HG03432 (cell line): Measurements from ENCODE around the gene USP34.

Source experiments
- ATAC-seq: cut with Tn5 transposase; IDR thresholded peaks from one replicate; pipeline ENCODE4 v1.9.1; 2021; ENCODE audit warnings: mild to moderate bottlenecking, moderate library complexity; ENCODE audit not compliant: unreplicated experiment

Gene USP34

GRCh38 chr2:61377046-61377445, 93.8 kb downstream of the USP34 start:
- no peak for ATAC-seq

GRCh38 chr2:61376211-61376610, 94.7 kb downstream of the USP34 start:
- ATAC-seq: no peak

GRCh38 chr2:61371027-61371426, 99.9 kb downstream of the USP34 start:
- ATAC-seq: no peak

- ATAC-seq: no peak
Measured at GRCh38 chr2:61368687-61369665, 101.9 kb downstream of the USP34 start.

GRCh38 chr2:61367177-61367576, 103.7 kb downstream of the USP34 start:
- ATAC-seq: no peak

GRCh38 chr2:61363580-61363979, 107.3 kb downstream of the USP34 start:
- no peak for ATAC-seq

GRCh38 chr2:61362873-61363272, 108.0 kb downstream of the USP34 start:
- ATAC-seq: no peak

- ATAC-seq: no peak
Measured at GRCh38 chr2:61361068-61361467, 109.8 kb downstream of the USP34 start.

- no peak for ATAC-seq
Measured at GRCh38 chr2:61359058-61359457, 111.8 kb downstream of the USP34 start.

GRCh38 chr2:61357681-61358080, 113.2 kb downstream of the USP34 start:
- ATAC-seq: no peak

- no peak for ATAC-seq
Measured at GRCh38 chr2:61356958-61357350, 113.9 kb downstream of the USP34 start.

GRCh38 chr2:61356261-61356957, 114.5 kb downstream of the USP34 start:
- ATAC-seq: no peak

- ATAC-seq: no peak
Measured at GRCh38 chr2:61354543-61355197, 116.2 kb downstream of the USP34 start.

GRCh38 chr2:61353909-61354308, 117.0 kb downstream of the USP34 start:
- ATAC-seq: no peak

- no peak for ATAC-seq
Measured at GRCh38 chr2:61350777-61351176, 120.1 kb downstream of the USP34 start.

- no peak for ATAC-seq
Measured at GRCh38 chr2:61343141-61343540, 127.7 kb downstream of the USP34 start.

- no peak for ATAC-seq
Measured at GRCh38 chr2:61340242-61340641, 130.6 kb downstream of the USP34 start.

GRCh38 chr2:61338447-61338846, 132.4 kb downstream of the USP34 start:
- no peak for ATAC-seq

- no peak for ATAC-seq
Measured at GRCh38 chr2:61335187-61335586, 135.7 kb downstream of the USP34 start.

- ATAC-seq: no peak
Measured at GRCh38 chr2:61334466-61334865, 136.4 kb downstream of the USP34 start.

- no peak for ATAC-seq
Measured at GRCh38 chr2:61328707-61329251, 142.1 kb downstream of the USP34 start.
